Transverse colon (tissue), 3 donors: ENCODE results near the gene RSRC2.

ENCODE experiments used
- CTCF ChIP-seq, 5 experiments: fragments of 200-600 bp in 3 of 5; fragments of 450-650 bp in 2 of 5; sonication (generic) in 3 of 5; IDR thresholded peaks; 1 replicate in 2 of 5; 2 replicates in 3 of 5; pipeline ENCODE4 v1.5.1; 2016 to 2017; ENCODE audit warnings: antibody characterized with exemption in 5 of 5, inconsistent platforms in 3 of 5, mild to moderate bottlenecking in 2 of 5, moderate library complexity in 1 of 5
- EP300 ChIP-seq: sonication (generic); formaldehyde crosslinking; IDR thresholded peaks from one replicate; pipeline ENCODE4 v1.6.1; 2017; ENCODE audit warnings: antibody characterized with exemption, low read depth
- POLR2A ChIP-seq: fragments of 450-650 bp; IDR thresholded peaks from one replicate; pipeline ENCODE4 v1.6.1; 2016; ENCODE audit warnings: antibody characterized with exemption, mild to moderate bottlenecking, moderate library complexity

- TF ChIP-seq CTCF (IDR thresholded peaks at IDR 0.05): no peak
- no peak for TF ChIP-seq POLR2A
- no peak for TF ChIP-seq EP300
Measured at GRCh38 chr12:122537021-122537420, 10.3 kb upstream of the RSRC2 start.
